ENCODE data around the gene SAP30. TPM values are rescaled to one million over a fixed set of nuclear protein-coding genes. Genes with fewer than 3 reads are reported as not detected.

The SAP30 gene
- total RNA-seq, 1 donor from 2014 or later, result 3.8 TPM

DNA sequence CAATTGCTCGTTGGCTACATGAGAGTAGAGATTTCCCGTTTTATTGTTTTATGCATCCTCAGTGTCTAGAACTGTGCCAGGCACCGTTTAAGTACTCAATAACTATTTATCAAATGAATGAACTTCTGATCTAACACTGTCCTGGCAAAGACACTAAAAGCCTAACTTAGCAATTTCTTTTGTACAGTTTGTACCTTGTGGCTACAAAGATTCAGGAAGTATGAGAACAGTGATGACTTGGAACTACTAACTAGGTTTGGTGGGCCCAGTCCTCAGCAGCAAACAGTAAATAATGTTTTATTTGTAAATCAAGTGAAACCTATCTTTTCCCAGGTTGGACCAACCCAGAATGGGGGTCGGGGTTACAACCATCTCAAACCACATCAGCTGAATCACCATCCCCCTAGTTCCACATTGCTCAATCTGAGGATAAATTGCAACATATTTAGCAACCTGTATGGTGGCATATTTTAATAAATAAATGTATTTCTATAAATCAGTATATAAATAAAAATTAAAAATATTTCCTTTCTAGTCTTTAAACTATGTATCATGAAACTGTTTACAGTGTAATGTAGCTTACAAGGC, 40.4 kb downstream of the SAP30 start:
- ATAC-seq, result peak; percentile 32
- DNase-seq (ENCODE audit: low spot score), result no peak

DNA sequence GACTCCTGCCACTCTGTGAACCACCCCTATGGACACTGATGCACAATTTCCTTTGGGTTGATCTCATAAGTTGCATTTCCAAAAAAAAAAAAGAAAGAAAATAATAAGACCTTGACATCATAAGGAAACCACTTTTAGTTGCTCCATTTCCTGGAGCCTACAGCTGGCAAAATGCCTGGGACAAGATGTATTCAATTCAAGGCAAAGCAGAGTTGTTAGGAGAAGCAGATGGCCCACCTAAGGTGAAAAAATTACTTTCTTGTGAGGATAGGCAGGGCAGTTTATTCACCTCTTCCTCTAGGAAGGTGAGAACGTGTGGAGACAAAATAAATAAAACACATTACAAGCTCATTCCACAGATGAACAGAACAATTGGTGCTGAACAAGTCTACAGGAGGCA, 42.3 kb downstream of the SAP30 start:
- ATAC-seq (no peak), DNase-seq (ENCODE audit: low spot score) (no peak)

DNA sequence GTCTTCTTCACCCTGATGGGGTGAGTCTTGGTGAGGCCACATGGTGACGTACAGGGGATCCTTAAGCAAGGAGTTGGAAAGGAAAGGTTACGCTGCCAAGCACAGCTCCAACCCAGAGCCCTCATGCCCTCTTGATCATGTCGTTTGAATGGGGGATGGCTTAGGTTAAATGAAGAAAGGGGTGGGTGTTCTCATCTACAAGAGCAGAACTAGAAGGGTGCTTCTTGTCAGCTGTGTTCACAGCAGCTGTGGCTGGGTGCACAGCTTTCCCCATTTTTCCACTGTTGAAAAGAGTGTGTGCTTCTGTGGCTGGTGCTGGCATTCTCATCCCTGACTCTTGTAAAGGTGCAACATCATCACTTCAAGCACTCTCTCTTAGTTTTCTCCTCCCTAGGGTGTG, 43.7 kb downstream of the SAP30 start:
- no peak for ATAC-seq
- DNase-seq (ENCODE audit: low spot score), result no peak

DNA sequence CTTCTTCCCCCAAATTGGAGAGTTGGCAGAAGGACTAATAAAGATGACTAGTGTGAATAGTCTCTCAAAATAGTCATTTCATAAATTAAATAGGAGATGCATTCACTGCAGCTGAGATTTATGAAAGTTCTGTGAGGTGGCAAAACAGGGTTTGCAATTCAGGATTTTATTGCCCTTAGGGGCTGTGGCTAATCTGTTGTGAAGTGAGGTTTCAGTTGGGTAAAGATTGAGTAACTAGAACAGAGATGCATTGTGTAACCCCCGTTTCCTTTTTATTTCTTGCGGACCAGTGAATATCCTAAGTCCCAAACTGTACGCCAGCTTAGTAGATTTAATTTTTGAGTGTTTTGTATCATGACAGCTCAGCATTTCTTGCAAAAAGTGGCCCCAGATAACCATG, 44.3 kb downstream of the SAP30 start:
- DNase-seq (ENCODE audit: low spot score) (no peak), ATAC-seq (no peak)

DNA sequence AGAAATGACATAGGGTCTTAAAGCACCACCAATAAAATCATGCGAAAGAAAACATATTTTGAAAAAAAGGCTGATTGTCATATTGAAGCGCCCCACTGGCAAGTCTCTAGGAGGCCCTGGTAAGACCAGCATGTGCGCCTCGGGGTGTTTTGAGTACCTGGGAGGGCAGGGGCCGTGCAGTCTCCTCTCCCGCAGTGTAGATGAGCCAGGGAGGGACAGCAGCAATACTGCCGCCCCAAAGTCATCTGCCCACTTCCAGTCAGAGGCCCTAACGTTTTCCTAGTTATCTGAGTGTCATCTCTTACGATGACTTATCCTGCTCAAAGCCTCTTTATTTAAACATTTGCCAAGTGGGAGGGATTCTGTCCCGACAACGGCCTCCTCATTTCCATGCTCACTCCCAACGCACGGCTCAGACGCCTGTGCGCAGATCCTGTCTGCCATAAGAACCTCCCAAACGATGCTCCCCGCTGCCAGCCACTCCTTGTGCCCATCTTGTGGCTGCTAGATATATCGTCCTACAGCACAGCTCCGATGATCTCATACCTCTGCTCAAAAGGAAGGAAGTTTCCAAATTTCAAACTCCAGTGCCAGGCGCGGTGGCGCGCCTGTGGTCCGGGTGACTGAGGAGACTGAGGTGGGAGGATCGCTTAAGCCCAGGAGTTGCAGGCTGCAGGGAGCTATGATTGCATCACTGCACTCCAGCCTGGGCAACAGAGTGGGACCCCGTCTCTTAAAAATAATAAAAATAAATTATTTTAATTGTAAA, 45.3 kb downstream of the SAP30 start:
- ATAC-seq, result peak; percentile 17

DNA sequence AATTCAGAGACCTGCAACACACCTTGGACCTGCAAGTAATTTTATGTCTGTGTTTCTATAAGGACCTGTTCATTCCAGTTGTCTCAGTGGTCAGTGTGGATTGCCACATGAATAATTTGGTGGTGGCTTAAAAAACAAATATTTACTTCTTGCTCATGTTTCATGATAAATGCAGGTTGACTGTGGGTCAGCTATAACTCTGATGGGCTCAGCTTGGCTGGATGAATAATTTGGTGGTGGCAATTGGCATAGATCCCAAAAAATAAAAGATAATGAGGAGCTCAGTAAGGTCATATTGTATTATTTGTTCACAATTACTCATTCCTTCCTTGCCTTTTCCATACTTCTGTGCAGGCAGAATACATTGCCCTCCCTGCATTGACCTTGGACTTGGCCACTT, 47.1 kb downstream of the SAP30 start:
- no peak for ATAC-seq

More for the DNA sequence above, 45.3 kb downstream of the SAP30 start:
- no peak for DNase-seq (ENCODE audit: low spot score)

DNA sequence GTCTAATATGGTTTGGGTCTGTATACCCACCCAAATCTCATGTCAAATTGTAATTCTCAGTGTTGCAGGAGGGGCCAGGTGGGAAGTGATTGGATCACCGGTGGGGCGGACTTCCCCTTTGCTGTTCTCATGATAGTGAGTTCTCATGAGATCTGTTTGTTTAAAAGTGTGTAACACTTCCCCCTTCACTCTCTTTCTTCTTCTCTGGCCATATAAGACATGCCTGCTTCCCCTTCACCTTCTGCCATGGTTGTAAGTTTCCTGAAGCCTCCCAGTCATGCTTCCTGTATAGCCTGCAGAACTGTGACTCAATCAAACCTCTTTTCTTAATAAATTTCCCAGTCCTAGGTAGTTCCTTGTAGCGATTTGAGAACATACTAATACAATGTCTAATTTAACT, 47.9 kb downstream of the SAP30 start:
- DNase-seq (ENCODE audit: low spot score) (no peak), ATAC-seq (no peak)

More for the DNA sequence above, 47.1 kb downstream of the SAP30 start:
- DNase-seq (ENCODE audit: low spot score), result no peak

DNA sequence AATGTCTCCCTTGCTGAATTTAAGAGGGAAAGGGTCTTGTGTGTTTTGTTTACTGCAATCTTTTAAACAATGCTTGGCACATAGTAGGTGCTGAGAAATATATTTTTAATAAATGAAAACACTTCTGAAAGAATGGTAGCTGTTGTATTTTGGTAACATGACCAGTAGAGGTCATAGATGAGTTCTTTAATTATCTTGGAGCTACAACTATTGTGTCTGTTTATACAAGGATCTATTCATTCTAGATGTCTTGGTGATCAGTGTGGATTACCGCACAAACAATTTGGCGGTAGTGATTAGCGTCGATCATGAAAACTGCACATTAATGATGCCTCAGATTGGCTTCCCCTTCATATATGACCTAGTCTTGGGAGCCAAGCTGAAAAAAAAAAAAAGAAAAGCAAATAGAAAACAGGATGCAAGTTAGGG, 49.6 kb downstream of the SAP30 start:
- peak; percentile 68 for ATAC-seq
- no peak for DNase-seq (ENCODE audit: low spot score)

DNA sequence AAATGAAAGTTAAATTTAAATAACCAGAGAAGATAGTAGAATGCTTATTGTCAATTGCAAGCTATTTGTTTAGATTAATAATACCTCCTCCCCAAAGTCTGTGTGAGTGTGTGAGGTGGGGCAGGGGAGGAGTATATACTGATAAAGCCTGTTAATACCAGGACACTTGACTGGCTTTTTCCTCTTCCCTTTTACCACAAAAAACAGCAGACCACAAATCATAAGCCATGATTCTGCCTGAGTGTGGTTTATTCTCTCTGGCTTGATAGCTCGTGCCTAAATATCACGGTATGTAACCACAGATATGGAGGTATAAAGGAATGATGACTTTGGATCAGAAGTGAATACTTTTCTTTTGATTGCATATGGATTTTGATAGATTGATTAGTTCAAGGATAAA, 50.0 kb downstream of the SAP30 start:
- ATAC-seq, result no peak

DNA sequence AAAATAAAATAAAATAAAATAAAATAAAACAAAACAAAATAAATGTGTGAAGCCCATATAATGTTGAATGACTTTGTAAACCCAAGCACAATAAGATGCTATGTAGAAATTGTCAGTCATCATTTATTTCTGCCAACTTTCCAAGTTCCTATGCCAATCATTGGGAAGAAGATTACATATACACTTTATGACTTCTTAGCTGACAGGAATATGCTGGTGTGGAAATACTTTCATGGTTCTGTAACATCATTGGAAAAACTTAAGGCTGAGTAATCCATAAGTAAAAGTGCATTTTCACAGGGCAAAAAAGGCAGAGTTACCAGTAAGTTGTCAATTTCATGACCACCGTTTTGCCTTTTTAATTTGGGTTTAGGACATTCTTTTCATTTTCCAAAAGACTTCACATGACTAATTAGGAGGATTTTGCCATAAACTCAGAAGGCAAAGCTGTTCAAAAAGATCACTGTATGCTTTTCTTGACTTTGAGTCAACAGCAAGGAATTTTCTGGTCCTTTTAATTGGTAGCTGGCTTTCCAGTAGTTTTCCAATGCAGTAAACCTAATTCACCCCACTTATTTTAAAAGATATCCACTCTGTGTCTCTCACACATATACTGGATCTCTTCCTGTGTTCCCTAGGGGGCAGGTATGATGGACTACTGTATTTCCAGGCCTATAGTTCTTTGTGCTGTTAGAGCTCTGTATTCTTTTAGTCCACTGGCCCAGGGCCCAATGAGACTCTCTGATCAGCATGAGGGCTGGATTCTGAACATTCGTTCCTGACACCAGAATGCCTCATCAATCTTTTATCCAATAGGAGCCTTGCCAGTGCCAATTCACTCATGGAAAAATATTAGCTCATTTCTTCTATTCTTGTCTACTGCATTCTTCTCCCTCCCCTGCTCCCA, 54.4 kb downstream of the SAP30 start:
- no peak for ATAC-seq
- DNase-seq (ENCODE audit: low spot score), result no peak

More for the DNA sequence above, 50.0 kb downstream of the SAP30 start:
- DNase-seq (ENCODE audit: low spot score), result no peak

DNA sequence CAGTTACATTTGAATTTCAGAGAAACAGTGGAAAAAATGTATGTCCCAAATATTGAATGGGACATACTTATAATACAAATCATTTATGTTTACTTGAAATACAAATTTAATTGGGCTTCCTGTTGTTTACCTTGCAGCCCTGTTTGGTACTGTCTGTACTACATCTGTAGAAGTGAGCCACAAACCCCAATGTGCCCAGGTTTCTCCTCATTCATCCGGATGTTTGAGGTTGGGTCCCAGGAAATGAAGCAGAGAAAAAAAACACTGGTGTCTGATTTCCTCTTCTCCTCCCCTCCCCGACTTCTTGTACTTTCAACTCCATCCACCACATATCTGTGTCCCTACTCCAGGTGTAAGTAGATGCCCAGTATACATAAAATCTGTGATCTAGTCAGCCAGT, 55.3 kb downstream of the SAP30 start:
- no peak for DNase-seq (ENCODE audit: low spot score)
- no peak for ATAC-seq

Other genes starting within 250 kb of the SAP30 start
- gene GALNT7, start 202.1 kb upstream of the SAP30 start, total RNA-seq, result 0.65 TPM
- gene HMGB2, start 36.6 kb upstream of the SAP30 start, total RNA-seq, result 4.8 TPM
- not detected for gene SCRG1, start 28.2 kb downstream of the SAP30 start, total RNA-seq
- 8.9 TPM for gene HAND2, start 159.3 kb downstream of the SAP30 start, total RNA-seq